HG02759 (cell line): Measurements from ENCODE around the gene DCUN1D3.
"Not testable (repeated sequence)": the region's sequence is repeated elsewhere in the genome, so short reads cannot be mapped to it uniquely, and the experiment has no call there.

Source experiments
- ATAC-seq: cut with Tn5 transposase; IDR thresholded peaks from one replicate; pipeline ENCODE4 v1.9.1; 2021; ENCODE audit warnings: mild to moderate bottlenecking, moderate library complexity; ENCODE audit not compliant: unreplicated experiment

DCUN1D3 gene, protein sequence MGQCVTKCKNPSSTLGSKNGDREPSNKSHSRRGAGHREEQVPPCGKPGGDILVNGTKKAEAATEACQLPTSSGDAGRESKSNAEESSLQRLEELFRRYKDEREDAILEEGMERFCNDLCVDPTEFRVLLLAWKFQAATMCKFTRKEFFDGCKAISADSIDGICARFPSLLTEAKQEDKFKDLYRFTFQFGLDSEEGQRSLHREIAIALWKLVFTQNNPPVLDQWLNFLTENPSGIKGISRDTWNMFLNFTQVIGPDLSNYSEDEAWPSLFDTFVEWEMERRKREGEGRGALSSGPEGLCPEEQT

GRCh38 chr16:20900299-20901067, at the start of gene DCUN1D3, which contains the start of gene LYRM1:
TSS of gene DCUN1D3 (minus strand) at chr16:20900358. CDS start at chr16:20862538, 37,820 bp downstream.
TSS of gene LYRM1 (plus strand) at chr16:20900771. CDS start at chr16:20915556, 14,785 bp downstream.
- ATAC-seq = peak; percentile 77

DNA sequence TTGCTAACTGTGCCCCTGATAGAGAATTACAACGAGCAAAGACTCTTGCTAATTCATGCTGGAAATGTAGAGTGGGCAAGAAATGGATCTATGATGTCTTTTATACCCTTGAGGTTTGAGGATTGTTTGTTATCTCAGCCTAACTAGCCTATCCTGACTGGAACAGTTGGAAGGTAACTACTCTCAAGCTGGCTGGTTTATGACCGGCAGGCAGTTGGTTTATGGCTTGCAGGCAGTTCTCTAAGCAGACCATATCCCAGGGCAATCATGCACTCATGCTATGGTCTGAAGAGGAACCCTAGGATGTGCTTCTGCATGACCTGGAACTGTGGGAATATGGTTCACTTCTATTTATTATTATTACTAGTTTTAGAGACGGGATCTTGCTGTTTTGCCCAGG, 49.5 kb upstream of the DCUN1D3 start:
- no peak for ATAC-seq

DNA sequence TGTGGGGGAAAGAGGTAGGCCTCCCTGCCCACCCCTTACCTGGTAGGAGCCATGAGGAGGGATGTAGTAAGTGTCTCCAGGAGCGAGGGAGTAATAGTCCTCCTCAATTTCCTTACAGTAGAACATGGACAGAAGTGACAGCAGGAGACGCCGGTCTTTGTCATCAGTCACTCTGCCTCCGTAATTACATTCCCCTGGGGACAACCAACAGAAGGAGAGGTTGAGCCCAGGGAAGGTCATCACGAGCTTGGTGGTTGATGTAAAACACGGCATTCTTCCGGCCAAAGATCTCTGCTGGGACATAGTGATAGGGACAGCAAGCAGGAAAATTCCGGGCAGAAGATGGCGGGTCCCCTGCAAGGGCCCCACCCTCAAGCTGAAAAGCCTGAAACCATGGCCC, 48.3 kb upstream of the DCUN1D3 start:
- ATAC-seq = no peak

- ATAC-seq = no peak
Observed at GRCh38 chr16:20946015-20946629, 46.0 kb upstream of the DCUN1D3 start.

- not testable (repeated sequence) for ATAC-seq
Observed at GRCh38 chr16:20945575-20945875, 45.4 kb upstream of the DCUN1D3 start.

GRCh38 chr16:20944861-20945574, 44.9 kb upstream of the DCUN1D3 start:
- no peak for ATAC-seq

- ATAC-seq = no peak
Observed at GRCh38 chr16:20942256-20942655, 42.1 kb upstream of the DCUN1D3 start.

GRCh38 chr16:20941636-20941926, 41.4 kb upstream of the DCUN1D3 start:
- no peak for ATAC-seq

DNA sequence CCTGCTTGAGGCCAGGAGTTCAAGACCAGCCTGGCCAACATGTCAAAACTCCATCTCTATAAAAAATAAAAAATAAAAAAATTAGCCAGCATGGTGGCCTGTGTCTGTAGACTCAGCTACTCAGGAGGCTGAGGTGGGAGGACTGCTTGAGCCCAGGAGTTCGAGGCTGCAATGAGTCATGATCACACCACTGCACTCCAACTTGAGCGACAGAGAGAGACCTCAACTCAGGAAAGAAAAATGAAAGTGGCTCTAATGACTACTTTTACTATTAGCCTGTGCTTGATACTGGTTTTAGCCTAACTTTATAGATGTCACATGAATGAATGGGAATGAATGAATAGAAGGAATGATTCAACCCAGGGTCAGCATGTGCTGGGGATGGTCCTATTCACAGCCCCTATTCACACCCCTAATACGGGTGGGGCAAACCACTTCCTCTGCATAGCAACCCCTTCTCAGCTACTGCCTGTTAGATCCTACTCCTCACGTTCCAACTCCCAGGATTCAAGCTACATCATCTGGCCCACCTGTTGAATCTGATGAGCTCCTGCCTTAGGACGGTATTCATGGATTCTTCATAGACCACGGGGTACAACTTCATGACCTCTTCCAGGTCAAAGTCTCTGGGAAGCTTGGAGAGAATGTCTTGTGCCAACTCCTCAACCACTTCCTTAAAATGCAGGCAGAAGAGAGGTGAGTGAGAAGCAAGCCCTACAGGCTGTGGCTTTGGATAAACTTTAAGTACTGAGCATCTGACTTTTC, 40.9 kb upstream of the DCUN1D3 start:
- ATAC-seq = no peak

DNA sequence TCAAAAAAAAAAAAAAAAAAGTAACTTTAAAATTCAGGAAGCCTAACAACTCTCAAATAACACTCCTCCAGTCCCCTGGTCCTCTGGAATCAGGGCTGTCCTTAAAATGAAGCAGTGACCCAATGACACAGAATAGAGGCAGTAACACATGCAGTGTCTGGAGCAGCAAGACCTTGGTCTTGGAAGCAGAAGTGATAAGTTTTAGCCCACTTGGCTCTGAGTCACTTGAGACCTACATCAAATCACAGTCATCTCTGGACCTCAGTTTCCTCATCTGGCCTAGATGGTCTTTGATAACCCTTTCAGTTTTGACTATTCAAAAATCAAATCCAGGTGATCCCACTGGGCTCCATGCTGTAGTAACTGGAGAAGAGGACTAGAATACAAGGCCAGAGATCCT, 39.5 kb upstream of the DCUN1D3 start:
- ATAC-seq = no peak

- ATAC-seq = no peak
Observed at GRCh38 chr16:20938426-20938825, 38.3 kb upstream of the DCUN1D3 start.

DNA sequence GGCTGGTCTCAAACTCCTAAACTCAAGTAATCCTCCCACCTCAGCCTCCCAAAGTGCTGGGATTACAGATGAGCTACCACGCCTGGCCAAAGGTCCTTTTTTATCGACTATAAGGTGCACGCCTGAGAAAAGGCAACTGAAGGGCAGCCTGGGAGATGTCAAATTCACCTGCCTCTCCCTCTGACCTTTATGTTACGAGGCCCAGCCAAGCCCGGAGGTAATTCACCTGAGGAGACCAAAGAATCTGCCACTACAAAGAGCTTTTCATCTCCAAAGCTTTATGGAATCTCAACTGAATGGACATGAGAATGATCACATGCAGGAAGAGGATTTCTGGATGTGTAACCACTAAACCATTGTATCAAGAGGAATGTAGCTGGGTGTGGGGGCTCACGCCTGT, 37.6 kb upstream of the DCUN1D3 start:
- no peak for ATAC-seq

- no peak for ATAC-seq
Observed at GRCh38 chr16:20933589-20933988, 33.4 kb upstream of the DCUN1D3 start.

DNA sequence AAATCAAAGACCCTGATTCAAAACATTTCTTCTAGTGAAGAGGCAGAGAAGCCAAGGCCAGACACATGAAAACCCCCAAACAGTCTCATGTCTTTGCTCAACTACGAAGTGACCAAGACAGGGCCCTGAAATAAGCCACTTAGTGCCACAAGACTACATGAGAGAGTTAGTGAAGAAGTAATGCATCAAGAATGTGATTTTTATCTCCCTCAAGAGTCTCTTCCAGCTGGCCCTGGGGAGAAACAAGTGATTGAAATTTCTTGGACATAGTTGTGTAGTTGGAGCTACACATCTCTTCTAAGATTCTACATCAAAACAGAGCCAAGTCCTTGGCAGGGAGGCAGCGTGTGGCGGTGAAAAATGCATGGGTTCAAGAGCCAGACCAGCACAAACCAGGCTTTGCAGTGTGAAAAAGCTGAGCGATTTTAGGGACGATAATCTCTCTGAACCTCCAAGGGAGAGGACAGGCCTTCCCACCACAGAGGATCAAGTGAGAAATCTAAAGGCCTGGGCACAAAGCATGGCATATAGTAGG, 31.0 kb upstream of the DCUN1D3 start:
- no peak for ATAC-seq

DNA sequence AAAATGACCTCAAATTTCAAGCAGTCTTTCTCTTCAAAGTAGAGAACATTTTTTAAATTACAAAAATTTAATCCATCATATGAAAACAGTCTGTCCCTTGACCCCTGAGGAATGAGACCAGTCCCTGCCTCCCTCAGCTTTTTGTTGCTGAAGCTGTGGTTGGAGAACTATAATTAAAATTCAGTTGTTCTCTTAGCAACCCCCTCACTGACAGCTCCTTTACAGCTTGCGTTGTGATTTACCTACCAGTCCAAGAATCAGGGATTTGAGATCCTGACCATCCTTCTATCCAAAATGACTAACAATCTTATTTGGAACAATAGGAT, 30.2 kb upstream of the DCUN1D3 start:
- no peak for ATAC-seq

DNA sequence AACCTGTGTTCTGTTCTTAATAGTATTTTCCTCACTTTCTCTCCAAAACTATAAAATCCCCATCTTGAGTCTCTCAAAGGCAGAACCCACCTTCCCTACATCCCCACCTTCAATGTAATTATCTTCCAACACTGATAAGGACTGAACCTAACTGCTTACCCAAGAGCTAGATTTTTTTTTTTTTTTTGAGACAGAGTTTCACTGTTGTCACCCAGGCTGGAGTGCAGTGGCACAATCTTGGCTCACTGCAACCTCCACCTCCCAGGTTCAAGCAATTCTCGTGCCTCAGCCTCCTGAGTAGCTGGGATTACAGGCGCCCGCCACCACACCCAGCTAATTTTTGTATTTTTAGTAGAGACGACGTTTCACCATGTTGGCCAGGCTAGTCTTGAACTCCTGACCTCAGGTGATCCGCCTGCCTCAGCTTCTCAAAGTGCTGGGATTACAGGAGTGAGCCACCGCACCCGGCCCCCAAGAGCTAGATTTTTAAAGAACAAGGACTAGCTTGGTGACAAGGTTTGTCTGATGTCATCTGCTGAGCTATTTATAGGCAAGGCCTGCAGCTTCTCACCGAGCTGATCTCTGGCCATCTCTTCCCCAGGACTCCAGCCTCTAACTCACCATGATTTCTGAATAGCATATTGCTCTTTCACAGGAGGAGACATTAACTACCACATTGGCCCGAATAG, 29.7 kb upstream of the DCUN1D3 start:
- not testable (repeated sequence) for ATAC-seq

- no peak for ATAC-seq
Observed at GRCh38 chr16:20928774-20929411, 28.7 kb upstream of the DCUN1D3 start.

- ATAC-seq = no peak
Observed at GRCh38 chr16:20925751-20926150, 25.6 kb upstream of the DCUN1D3 start.

- ATAC-seq = no peak
Observed at GRCh38 chr16:20923876-20924275, 23.7 kb upstream of the DCUN1D3 start.

DNA sequence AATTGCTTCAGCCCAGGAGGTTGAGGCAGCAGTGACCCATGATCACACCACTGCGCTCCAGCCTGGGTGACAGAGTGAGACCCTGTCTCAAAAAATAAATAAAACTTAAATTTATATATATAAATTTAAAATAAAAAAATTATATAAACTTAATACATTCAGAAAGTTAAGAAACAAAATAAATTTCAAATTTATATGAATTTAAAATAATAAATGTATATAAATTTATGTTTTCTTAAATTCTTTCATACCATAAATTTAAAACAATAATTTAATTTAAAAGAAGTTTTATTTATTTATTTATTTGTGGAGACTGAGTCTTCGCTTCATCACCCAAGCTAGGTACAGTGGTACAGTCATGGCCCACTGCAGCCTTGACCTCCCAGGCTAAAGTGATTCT, 20.6 kb upstream of the DCUN1D3 start:
- ATAC-seq = no peak
